ENCODE results near the gene SNX1. TPM values are rescaled to one million over a fixed set of nuclear protein-coding genes. Genes with fewer than 3 reads are reported as not detected.

Gene SNX1
- total RNA-seq, 2 donors from 2014 or later, result 116 to 125 TPM

GRCh38 chr15:64060716-64061115, 35.1 kb upstream of the SNX1 start:
- Histone ChIP-seq H3K27me3 (no peaks in the 10 kb centered on the region), H3K9me3 (no peaks in the 10 kb centered on the region), H3K4me3 (no peak overlapping the region), H3K36me3 (no peaks in the 10 kb centered on the region), H3K27ac (no peak overlapping the region), H3K4me1 (no peaks in the 10 kb centered on the region), H3K9ac (ENCODE audit: low read depth in 2 of 2, low read length in 2 of 2) (no peak overlapping the region)
- intact Hi-C loops (cut with DNase I), result no loop called here
- no peak for TF ChIP-seq CTCF (IDR thresholded peaks at IDR 0.05)
- DNase-seq, result no peak

- intact Hi-C loops (cut with DNase I), result loop anchor here (5.0 kb wide), 1 partner anchor 314 kb away; no protein-coding TSS in a partner anchor
Measured at GRCh38 chr15:64066451-64066850, 29.3 kb upstream of the SNX1 start.

GRCh38 chr15:64067564-64068030, 28.2 kb upstream of the SNX1 start:
- peak; percentile 85 for TF ChIP-seq CTCF (IDR thresholded peaks at IDR 0.05)
- H3K9me3 ChIP-seq, result no peaks in the 10 kb centered on the region
- H3K4me3 ChIP-seq, result no peak overlapping the region
- H3K4me1 ChIP-seq, result peaks cover 3% of the 10 kb centered on the region
- no peak overlapping the region for H3K9ac ChIP-seq (ENCODE audit: low read depth in 2 of 2, low read length in 2 of 2)
- no peak overlapping the region for H3K27ac ChIP-seq
- intact Hi-C loops (cut with DNase I), result loop anchor here (5.0 kb wide), 1 partner anchor 315 kb away; no protein-coding TSS in a partner anchor
- DNase-seq, result peak; percentile 80
- no peaks in the 10 kb centered on the region for H3K36me3 ChIP-seq
- no peaks in the 10 kb centered on the region for H3K27me3 ChIP-seq

More at GRCh38 chr15:64066451-64066850, 29.3 kb upstream of the SNX1 start:
- Histone ChIP-seq H3K9ac (ENCODE audit: low read depth in 2 of 2, low read length in 2 of 2) (no peak overlapping the region), H3K36me3 (no peaks in the 10 kb centered on the region), H3K27me3 (no peaks in the 10 kb centered on the region), H3K9me3 (no peaks in the 10 kb centered on the region), H3K27ac (no peak overlapping the region), H3K4me1 (peaks cover 3% of the 10 kb centered on the region), H3K4me3 (no peak overlapping the region)
- TF ChIP-seq CTCF (IDR thresholded peaks at IDR 0.05), result no peak
- DNase-seq, result no peak

GRCh38 chr15:64068133-64068532, 27.6 kb upstream of the SNX1 start:
- H3K4me3 ChIP-seq, result no peak overlapping the region
- DNase-seq, result no peak
- no peaks in the 10 kb centered on the region for H3K9me3 ChIP-seq
- no peak for TF ChIP-seq CTCF (IDR thresholded peaks at IDR 0.05)
- intact Hi-C loops (cut with DNase I), result loop anchor here (5.0 kb wide), 1 partner anchor 316 kb away; no protein-coding TSS in a partner anchor
- H3K36me3 ChIP-seq, result no peaks in the 10 kb centered on the region
- no peak overlapping the region for H3K27ac ChIP-seq
- no peak overlapping the region for H3K9ac ChIP-seq (ENCODE audit: low read depth in 2 of 2, low read length in 2 of 2)
- peaks cover 8% of the 10 kb centered on the region for H3K4me1 ChIP-seq
- no peaks in the 10 kb centered on the region for H3K27me3 ChIP-seq

GRCh38 chr15:64070106-64070505, 25.7 kb upstream of the SNX1 start:
- H3K9ac ChIP-seq (ENCODE audit: low read depth in 2 of 2, low read length in 2 of 2), result no peak overlapping the region
- H3K4me3 ChIP-seq, result no peak overlapping the region
- no peaks in the 10 kb centered on the region for H3K9me3 ChIP-seq
- peaks cover 10% of the 10 kb centered on the region for H3K4me1 ChIP-seq
- no peaks in the 10 kb centered on the region for H3K27me3 ChIP-seq
- TF ChIP-seq CTCF (IDR thresholded peaks at IDR 0.05), result no peak
- no peaks in the 10 kb centered on the region for H3K36me3 ChIP-seq
- DNase-seq, result no peak
- no peak overlapping the region for H3K27ac ChIP-seq
- intact Hi-C loops (cut with DNase I), result no loop called here

Data from colonic mucosa (tissue), 4 donors.